ENCODE data around the gene RDH11.

The RDH11 gene

DNA sequence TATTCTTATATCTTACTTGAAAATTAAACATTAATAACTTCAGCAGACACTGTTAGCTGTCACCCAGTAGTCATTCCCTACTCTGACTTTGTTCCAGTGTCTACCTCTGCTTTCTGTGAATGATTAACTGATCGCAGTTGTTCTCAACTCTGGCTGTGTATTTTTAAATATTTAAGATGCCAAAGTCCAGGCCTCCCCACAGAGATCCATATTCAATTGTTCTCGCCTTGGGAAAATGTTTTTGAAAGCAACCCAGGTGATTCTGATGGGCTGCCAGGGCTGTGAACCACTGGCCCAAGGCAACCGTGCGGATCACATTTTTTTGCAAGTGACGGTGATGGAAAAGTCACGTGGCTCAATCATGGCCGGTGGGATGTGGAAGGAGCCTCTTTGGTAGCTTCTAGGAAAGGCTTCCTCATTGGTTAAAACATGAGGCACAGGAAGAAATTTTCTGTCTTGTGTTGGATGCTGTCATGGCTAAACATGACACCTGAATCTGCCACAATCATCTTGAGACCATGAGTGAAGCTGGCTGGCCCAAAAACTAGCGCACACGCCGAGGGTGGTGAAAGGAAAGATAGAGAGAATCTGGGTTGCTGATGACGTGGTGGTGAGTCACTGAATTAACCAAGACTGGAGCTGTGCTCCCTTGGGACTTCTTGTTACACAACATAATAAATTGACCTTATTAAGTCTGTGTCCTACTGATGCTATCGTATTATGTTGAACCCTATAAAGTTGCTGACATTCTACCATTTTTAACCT, 43.4 kb upstream of the RDH11 start (continued):
- no peak for TF ChIP-seq SCRT1 (tag by site-specific recombination; IDR thresholded peaks at IDR 0.05; ENCODE audit: borderline replicate concordance)
- no peak for TF ChIP-seq SP3 (tag by site-specific recombination; IDR thresholded peaks at IDR 0.05)
- no peak for TF ChIP-seq ZNF792 (tag by site-specific recombination; IDR thresholded peaks at IDR 0.05)
- no peak for TF ChIP-seq ZNF76 (tag by site-specific recombination; IDR thresholded peaks at IDR 0.05; ENCODE audit: borderline replicate concordance, low read depth)
- TF ChIP-seq, protein P1, sequence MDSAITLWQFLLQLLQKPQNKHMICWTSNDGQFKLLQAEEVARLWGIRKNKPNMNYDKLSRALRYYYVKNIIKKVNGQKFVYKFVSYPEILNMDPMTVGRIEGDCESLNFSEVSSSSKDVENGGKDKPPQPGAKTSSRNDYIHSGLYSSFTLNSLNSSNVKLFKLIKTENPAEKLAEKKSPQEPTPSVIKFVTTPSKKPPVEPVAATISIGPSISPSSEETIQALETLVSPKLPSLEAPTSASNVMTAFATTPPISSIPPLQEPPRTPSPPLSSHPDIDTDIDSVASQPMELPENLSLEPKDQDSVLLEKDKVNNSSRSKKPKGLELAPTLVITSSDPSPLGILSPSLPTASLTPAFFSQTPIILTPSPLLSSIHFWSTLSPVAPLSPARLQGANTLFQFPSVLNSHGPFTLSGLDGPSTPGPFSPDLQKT (IDR thresholded peaks at IDR 0.05; ENCODE audit: borderline replicate concordance, low read depth, low read length), result no peak
- TF ChIP-seq, protein P2, sequence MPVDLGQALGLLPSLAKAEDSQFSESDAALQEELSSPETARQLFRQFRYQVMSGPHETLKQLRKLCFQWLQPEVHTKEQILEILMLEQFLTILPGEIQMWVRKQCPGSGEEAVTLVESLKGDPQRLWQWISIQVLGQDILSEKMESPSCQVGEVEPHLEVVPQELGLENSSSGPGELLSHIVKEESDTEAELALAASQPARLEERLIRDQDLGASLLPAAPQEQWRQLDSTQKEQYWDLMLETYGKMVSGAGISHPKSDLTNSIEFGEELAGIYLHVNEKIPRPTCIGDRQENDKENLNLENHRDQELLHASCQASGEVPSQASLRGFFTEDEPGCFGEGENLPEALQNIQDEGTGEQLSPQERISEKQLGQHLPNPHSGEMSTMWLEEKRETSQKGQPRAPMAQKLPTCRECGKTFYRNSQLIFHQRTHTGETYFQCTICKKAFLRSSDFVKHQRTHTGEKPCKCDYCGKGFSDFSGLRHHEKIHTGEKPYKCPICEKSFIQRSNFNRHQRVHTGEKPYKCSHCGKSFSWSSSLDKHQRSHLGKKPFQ (tag by site-specific recombination; IDR thresholded peaks at IDR 0.05), result no peak
- TF ChIP-seq ZNF521 (tag by site-specific recombination; IDR thresholded peaks at IDR 0.05), result no peak
- TF ChIP-seq, protein P3, sequence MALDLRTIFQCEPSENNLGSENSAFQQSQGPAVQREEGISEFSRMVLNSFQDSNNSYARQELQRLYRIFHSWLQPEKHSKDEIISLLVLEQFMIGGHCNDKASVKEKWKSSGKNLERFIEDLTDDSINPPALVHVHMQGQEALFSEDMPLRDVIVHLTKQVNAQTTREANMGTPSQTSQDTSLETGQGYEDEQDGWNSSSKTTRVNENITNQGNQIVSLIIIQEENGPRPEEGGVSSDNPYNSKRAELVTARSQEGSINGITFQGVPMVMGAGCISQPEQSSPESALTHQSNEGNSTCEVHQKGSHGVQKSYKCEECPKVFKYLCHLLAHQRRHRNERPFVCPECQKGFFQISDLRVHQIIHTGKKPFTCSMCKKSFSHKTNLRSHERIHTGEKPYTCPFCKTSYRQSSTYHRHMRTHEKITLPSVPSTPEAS (tag by site-specific recombination; IDR thresholded peaks at IDR 0.05), result no peak
- no peak for TF ChIP-seq ZBTB48 (tag by site-specific recombination; IDR thresholded peaks at IDR 0.05)
- TF ChIP-seq ZNF549 (tag by site-specific recombination; IDR thresholded peaks at IDR 0.05), result no peak
- TF ChIP-seq ZNF221 (tag by site-specific recombination; IDR thresholded peaks at IDR 0.05; ENCODE audit: borderline replicate concordance), result no peak
- no peak for TF ChIP-seq ZNF530 (tag by site-specific recombination; IDR thresholded peaks at IDR 0.05; ENCODE audit: low read depth)
- TF ChIP-seq, protein P4, sequence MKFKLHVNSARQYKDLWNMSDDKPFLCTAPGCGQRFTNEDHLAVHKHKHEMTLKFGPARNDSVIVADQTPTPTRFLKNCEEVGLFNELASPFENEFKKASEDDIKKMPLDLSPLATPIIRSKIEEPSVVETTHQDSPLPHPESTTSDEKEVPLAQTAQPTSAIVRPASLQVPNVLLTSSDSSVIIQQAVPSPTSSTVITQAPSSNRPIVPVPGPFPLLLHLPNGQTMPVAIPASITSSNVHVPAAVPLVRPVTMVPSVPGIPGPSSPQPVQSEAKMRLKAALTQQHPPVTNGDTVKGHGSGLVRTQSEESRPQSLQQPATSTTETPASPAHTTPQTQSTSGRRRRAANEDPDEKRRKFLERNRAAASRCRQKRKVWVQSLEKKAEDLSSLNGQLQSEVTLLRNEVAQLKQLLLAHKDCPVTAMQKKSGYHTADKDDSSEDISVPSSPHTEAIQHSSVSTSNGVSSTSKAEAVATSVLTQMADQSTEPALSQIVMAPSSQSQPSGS (tag by site-specific recombination; IDR thresholded peaks at IDR 0.05; ENCODE audit: low read depth), result peak; percentile 58; the same call in 1 of the 2 replicates
- TF ChIP-seq ZNF239 (tag by site-specific recombination; IDR thresholded peaks at IDR 0.05), result no peak
- TF ChIP-seq, protein P5, sequence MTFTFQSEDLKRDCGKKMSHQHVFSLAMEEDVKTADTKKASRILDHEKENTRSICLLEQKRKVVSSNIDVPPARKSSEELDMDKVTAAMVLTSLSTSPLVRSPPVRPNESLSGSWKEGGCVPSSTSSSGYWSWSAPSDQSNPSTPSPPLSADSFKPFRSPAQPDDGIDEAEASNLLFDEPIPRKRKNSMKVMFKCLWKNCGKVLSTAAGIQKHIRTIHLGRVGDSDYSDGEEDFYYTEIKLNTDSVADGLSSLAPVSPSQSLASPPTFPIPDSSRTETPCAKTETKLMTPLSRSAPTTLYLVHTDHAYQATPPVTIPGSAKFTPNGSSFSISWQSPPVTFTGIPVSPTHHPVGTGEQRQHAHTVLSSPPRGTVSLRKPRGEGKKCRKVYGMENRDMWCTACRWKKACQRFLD (tag by site-specific recombination; IDR thresholded peaks at IDR 0.05), result no peak
- no peak for TF ChIP-seq ZNF501 (tag by site-specific recombination; IDR thresholded peaks at IDR 0.05)
- TF ChIP-seq ZIC2 (tag by site-specific recombination; IDR thresholded peaks at IDR 0.05), result no peak
- peak; percentile 42; the same call in 1 of the 2 replicates for TF ChIP-seq KLF8 (tag by site-specific recombination; IDR thresholded peaks at IDR 0.05)
- TF ChIP-seq ZNF169 (tag by site-specific recombination; IDR thresholded peaks at IDR 0.05), result no peak
- TF ChIP-seq ZNF776 (tag by site-specific recombination; IDR thresholded peaks at IDR 0.05; ENCODE audit: borderline replicate concordance), result no peak
- no peak for TF ChIP-seq ZNF274 (IDR thresholded peaks at IDR 0.05; ENCODE audit: low read length)
- TF ChIP-seq ZNF274 (tag by site-specific recombination; IDR thresholded peaks at IDR 0.05; ENCODE audit: borderline replicate concordance), result no peak
- TF ChIP-seq ZNF223 (tag by site-specific recombination; IDR thresholded peaks at IDR 0.05), result no peak
- no peak for TF ChIP-seq ZNF121 (tag by site-specific recombination; IDR thresholded peaks at IDR 0.05)
- 0 out of 2 replicates have a peak, but pooled peaks have one; percentile 33 for TF ChIP-seq ZNF184 (tag by site-specific recombination; IDR thresholded peaks at IDR 0.05)
- TF ChIP-seq ZNF394 (tag by site-specific recombination; IDR thresholded peaks at IDR 0.05; ENCODE audit: borderline replicate concordance), result peak; percentile 45; the same call in 1 of the 2 replicates
- TF ChIP-seq ZSCAN16 (tag by site-specific recombination; IDR thresholded peaks at IDR 0.05), result no peak
- peak; percentile 22; the same call in 1 of the 2 replicates for TF ChIP-seq ZNF202 (tag by site-specific recombination; IDR thresholded peaks at IDR 0.05; ENCODE audit: borderline replicate concordance)

All from HEK293 (cell line).